Keratinocyte (primary cell): ENCODE measurements around the gene GOLIM4. TPM values are rescaled to one million over a fixed set of nuclear protein-coding genes. Genes with fewer than 3 reads are reported as not detected.
A peak's percentile ranks its signal among the peaks of the same experiment; 100 is the strongest.

Source experiments
- DNase-seq: peaks from one replicate; pipeline ENCODE4 v3.0.0-alpha.2; 2011; ENCODE audit warnings: low read depth, missing footprints, low spot score
- FAIRE-seq: peaks from 2 replicates; lab custom pipeline; 2011; peaks lifted over from hg19 to GRCh38; lab: Jason Lieb, UNC
- H2AFZ ChIP-seq: 2 replicates; pipeline ENCODE4 v1.6.0; 2012; ENCODE audit warnings: low read length, control low read depth, inconsistent platforms; ENCODE audit not compliant: control insufficient read depth
- H3K27ac ChIP-seq: 2 replicates; pipeline ENCODE4 v1.5.1; 2011; ENCODE audit warnings: low read length; ENCODE audit not compliant: control insufficient read depth, insufficient read depth
- H3K27me3 ChIP-seq: 3 replicates; pipeline ENCODE4 v1.6.0; 2011; ENCODE audit warnings: low read length; ENCODE audit not compliant: control insufficient read depth, insufficient read depth; ENCODE audit errors: extremely low read depth
- H3K36me3 ChIP-seq, 2 experiments: 2 replicates in 1 of 2; 3 replicates in 1 of 2; pipeline ENCODE4 v1.5.1; 2011; ENCODE audit warnings: low read length in 2 of 2, mild to moderate bottlenecking in 1 of 2; ENCODE audit not compliant: control insufficient read depth in 2 of 2, insufficient read depth in 2 of 2; ENCODE audit errors: extremely low read depth in 1 of 2
- H3K4me1 ChIP-seq: 3 replicates; pipeline ENCODE4 v1.5.1; 2011; ENCODE audit warnings: low read length; ENCODE audit not compliant: control insufficient read depth, insufficient read depth; ENCODE audit errors: extremely low read depth
- H3K4me2 ChIP-seq: 3 replicates; pipeline ENCODE4 v1.6.0; 2011; ENCODE audit warnings: low read depth, low read length; ENCODE audit not compliant: control insufficient read depth, insufficient read depth; ENCODE audit errors: extremely low read depth
- H3K4me3 ChIP-seq, 3 experiments: fragments of 200-600 bp in 1 of 3; sonication (generic) in 1 of 3; 2 replicates in 2 of 3; 3 replicates in 1 of 3; pipeline ENCODE4 v1.5.1; 2011 to 2016; ENCODE audit warnings: low read length in 3 of 3, mild to moderate bottlenecking in 3 of 3, control low read depth in 2 of 3, inconsistent platforms in 1 of 3, low read depth in 1 of 3, mixed read lengths in 1 of 3, mixed run types in 1 of 3, moderate library complexity in 1 of 3; ENCODE audit not compliant: control insufficient read depth in 2 of 3, insufficient read depth in 2 of 3; ENCODE audit errors: extremely low read depth in 1 of 3
- H3K79me2 ChIP-seq: 2 replicates; pipeline ENCODE4 v1.6.0; 2012; ENCODE audit warnings: low read length; ENCODE audit not compliant: control insufficient read depth, insufficient read depth
- H3K9ac ChIP-seq: 3 replicates; pipeline ENCODE4 v1.6.0; 2011; ENCODE audit warnings: low read length; ENCODE audit not compliant: control insufficient read depth, insufficient read depth; ENCODE audit errors: extremely low read depth
- H3K9me1 ChIP-seq: 3 replicates; pipeline ENCODE4 v1.6.0; 2011; ENCODE audit warnings: low read length; ENCODE audit not compliant: control insufficient read depth, insufficient read depth; ENCODE audit errors: extremely low read depth
- H3K9me3 ChIP-seq: 2 replicates; pipeline ENCODE4 v1.5.1; 2012; ENCODE audit warnings: low read depth, low read length; ENCODE audit not compliant: control insufficient read depth
- H4K20me1 ChIP-seq: 3 replicates; pipeline ENCODE4 v1.6.0; 2011; ENCODE audit warnings: low read length; ENCODE audit not compliant: control insufficient read depth, insufficient read depth; ENCODE audit errors: extremely low read depth
- CTCF ChIP-seq, 3 experiments: IDR thresholded peaks in 1 of 3; conservative IDR thresholded peaks in 1 of 3; optimal IDR thresholded peaks in 1 of 3; 2 replicates in 2 of 3; 3 replicates in 1 of 3; pipeline versions ENCODE3 to v1.5.1; 2011; ENCODE audit warnings: low read length in 3 of 3, mild to moderate bottlenecking in 3 of 3, moderate library complexity in 2 of 3, control low read depth in 1 of 3, inconsistent platforms in 1 of 3; ENCODE audit not compliant: insufficient read depth in 2 of 3; ENCODE audit errors: extremely low read depth in 1 of 3
- EZH2 ChIP-seq: IDR thresholded peaks from one replicate; pipeline ENCODE4 v1.6.1; 2012; ENCODE audit warnings: inconsistent platforms, mild to moderate bottlenecking, low read length, moderate library complexity
- dilution Hi-C: fragments of 300-500 bp; cut with MboI; formaldehyde crosslinking; loops from one replicate; pipeline ENCODE4 v1.7.0; 2020; ENCODE audit warnings: low sequenced_read_pairs; ENCODE audit not compliant: extremely low pct_ligation_motif_present
- polyA plus RNA-seq, 5 experiments: library from polyadenylated mRNA; depleted of rRNA in 3 of 5; stranded (reverse) in 3 of 5; stranded (forward) in 1 of 5; unstranded in 1 of 5; fragments of >200 nt; gene quantifications; 1 replicate in 1 of 5; 2 replicates in 3 of 5; 3 replicates in 1 of 5; pipeline versions ENCODE4 v1.2.1 to v1.2.3, GENCODE V29; 2011 to 2012; ENCODE audit warnings: missing spikeins in 2 of 5, low read depth in 1 of 5, low replicate concordance in 1 of 5

Gene GOLIM4
- polyA plus RNA-seq, 1 donor (not counting 4 experiments of a cell fraction or from before 2014, with no cell fraction given), result 13.4 TPM

- no peaks in the 10 kb centered on the region for H3K4me1 ChIP-seq
- DNase-seq (peak; percentile 13), FAIRE-seq (peak; percentile 75)
- no peak overlapping the region for H3K27ac ChIP-seq
- no peak overlapping the region for H3K4me3 ChIP-seq
- peaks cover 6% of the 10 kb centered on the region for H3K79me2 ChIP-seq
- H4K20me1 ChIP-seq, result no peaks in the 10 kb centered on the region
- TF ChIP-seq CTCF (optimal IDR thresholded peaks at IDR 0.05 in 1 of 3, IDR thresholded peaks at IDR 0.05 in 1 of 3, conservative IDR thresholded peaks at IDR 0.05 in 1 of 3; ENCODE audit: extremely low read depth in 1 of 3, insufficient read depth in 2 of 3, low read length in 3 of 3) (peak in 2 of 3 experiments; percentile 68 to 79), EZH2 (no peak)
- H3K27me3 ChIP-seq, result no peaks in the 10 kb centered on the region
- no peaks in the 10 kb centered on the region for H3K36me3 ChIP-seq
- H3K4me2 ChIP-seq, result no peak overlapping the region
- H2AFZ ChIP-seq, result no peak overlapping the region
- dilution Hi-C loops, result no loop called here
- no peaks in the 10 kb centered on the region for H3K9me1 ChIP-seq
- no peak overlapping the region for H3K9ac ChIP-seq
- no peaks in the 10 kb centered on the region for H3K9me3 ChIP-seq
Observed at GRCh38 chr3:168047190-168047795, 48.4 kb downstream of the GOLIM4 start.

- Histone ChIP-seq H3K27ac (no peak overlapping the region), H2AFZ (no peak overlapping the region), H4K20me1 (no peaks in the 10 kb centered on the region), H3K9me3 (no peaks in the 10 kb centered on the region), H3K9me1 (no peaks in the 10 kb centered on the region), H3K4me2 (no peak overlapping the region), H3K79me2 (no peaks in the 10 kb centered on the region), H3K4me3 (no peak overlapping the region), H3K36me3 (peaks cover 0 to 1% of the 10 kb centered on the region in 2 experiments), H3K27me3 (no peaks in the 10 kb centered on the region), H3K9ac (no peak overlapping the region), H3K4me1 (no peaks in the 10 kb centered on the region)
- no peak for FAIRE-seq
- dilution Hi-C loops, result no loop called here
- TF ChIP-seq CTCF (optimal IDR thresholded peaks at IDR 0.05 in 1 of 3, IDR thresholded peaks at IDR 0.05 in 1 of 3, conservative IDR thresholded peaks at IDR 0.05 in 1 of 3; ENCODE audit: extremely low read depth in 1 of 3, insufficient read depth in 2 of 3, low read length in 3 of 3), result no peak
- no peak for TF ChIP-seq EZH2
- no peak for DNase-seq
Observed at GRCh38 chr3:168044049-168044448, 51.7 kb downstream of the GOLIM4 start.
